ENCODE data around the gene ADO.
A peak's percentile ranks its signal among the peaks of the same experiment; 100 is the strongest.

Gene ADO

GRCh38 chr10:62792261-62792660, 12.3 kb upstream of the ADO start:
- DNase-seq (ENCODE audit: low read depth, low spot score) = no peak

GRCh38 chr10:62794306-62794705, 10.2 kb upstream of the ADO start:
- DNase-seq (ENCODE audit: low read depth, low spot score) = no peak

GRCh38 chr10:62795100-62795499, 9.4 kb upstream of the ADO start:
- DNase-seq (ENCODE audit: low read depth, low spot score) = no peak

GRCh38 chr10:62795762-62796161, 8.8 kb upstream of the ADO start:
- no peak for DNase-seq (ENCODE audit: low read depth, low spot score)

- DNase-seq (ENCODE audit: low read depth, low spot score) = no peak
Measured at GRCh38 chr10:62796896-62797295, 7.6 kb upstream of the ADO start.

- DNase-seq (ENCODE audit: low read depth, low spot score) = no peak
Measured at GRCh38 chr10:62801871-62802270, 2.6 kb upstream of the ADO start.

GRCh38 chr10:62803724-62804355, 680 bp upstream of the ADO start:
- DNase-seq (ENCODE audit: low read depth, low spot score) = peak; percentile 33

- DNase-seq (ENCODE audit: low read depth, low spot score) = no peak
Measured at GRCh38 chr10:62805231-62806099, 945 bp downstream of the ADO start.

- DNase-seq (ENCODE audit: low read depth, low spot score) = no peak
Measured at GRCh38 chr10:62806251-62806650, 1.7 kb downstream of the ADO start.

GRCh38 chr10:62810156-62810902, 5.8 kb downstream of the ADO start:
- no peak for DNase-seq (ENCODE audit: low read depth, low spot score)

- DNase-seq (ENCODE audit: low read depth, low spot score) = no peak
Measured at GRCh38 chr10:62811159-62811875, 6.8 kb downstream of the ADO start.

GRCh38 chr10:62812672-62813439, 8.3 kb downstream of the ADO start:
- DNase-seq (ENCODE audit: low read depth, low spot score) = no peak

- no peak for DNase-seq (ENCODE audit: low read depth, low spot score)
Measured at GRCh38 chr10:62813453-62813852, 8.9 kb downstream of the ADO start.

GRCh38 chr10:62813981-62814380, 9.5 kb downstream of the ADO start:
- DNase-seq (ENCODE audit: low read depth, low spot score) = no peak

- no peak for DNase-seq (ENCODE audit: low read depth, low spot score)
Measured at GRCh38 chr10:62814756-62815380, 10.3 kb downstream of the ADO start.

GRCh38 chr10:62815381-62816075, 11.0 kb downstream of the ADO start:
- DNase-seq (ENCODE audit: low read depth, low spot score) = no peak

GRCh38 chr10:62816076-62816330, 11.5 kb downstream of the ADO start:
- DNase-seq (ENCODE audit: low read depth, low spot score) = no peak

GRCh38 chr10:62816331-62817120, 12.0 kb downstream of the ADO start, which contains the start of gene EGR2:
Gene EGR2, minus strand, starts transcription at chr10:62816366. Its CDS starts 337 bp downstream, at chr10:62816029.
- peak; percentile 73 for DNase-seq (ENCODE audit: low read depth, low spot score)

- no peak for DNase-seq (ENCODE audit: low read depth, low spot score)
Measured at GRCh38 chr10:62817121-62817765, 12.7 kb downstream of the ADO start.

Data from brain pericyte (primary cell).